Endothelial cell of umbilical vein (primary cell): Measurements from ENCODE around the gene PRKG1. TPM values are rescaled to one million over a fixed set of nuclear protein-coding genes. Genes with fewer than 3 reads are reported as not detected.

Experiments used
- BruUV-seq: library from RNA; stranded (reverse); fragments of 400-500 nt; replicated peaks from 2 replicates; lab custom pipeline; 2021; lab: Mats Ljungman, UMichigan
- CTCF ChIA-PET: fragments of 300-600, 350-600 bp; sonication (Branson Sonifier 250); formaldehyde crosslinking; loops from one replicate; lab custom pipeline; 2021; ENCODE audit warnings: antibody characterized with exemption, inconsistent platforms; lab: Charles Lee
- POLR2A ChIA-PET: fragments of 300-600, 350-600 bp; sonication (Branson Sonifier 250); formaldehyde crosslinking; loops from one replicate; lab custom pipeline; 2021; ENCODE audit warnings: antibody characterized with exemption, inconsistent platforms; lab: Charles Lee
- DNase-seq: peaks from one replicate; pipeline ENCODE4 v3.0.0-alpha.2; 2011; ENCODE audit warnings: low read depth, low spot score
- FAIRE-seq: peaks from 2 replicates; lab custom pipeline; 2011; peaks lifted over from hg19 to GRCh38; lab: Jason Lieb, UNC
- H2AFZ ChIP-seq: 2 replicates; pipeline ENCODE4 v1.6.0; 2012; ENCODE audit warnings: low read depth, low read length, control low read depth, inconsistent platforms
- H3K27ac ChIP-seq: 2 replicates; pipeline ENCODE4 v1.5.1; 2011; ENCODE audit warnings: low read depth, mild to moderate bottlenecking, control low read depth, low read length, moderate library complexity; ENCODE audit not compliant: insufficient read depth
- H3K27me3 ChIP-seq, 2 experiments: 2 replicates each; pipeline versions ENCODE4 v1.6.0 to v1.6.1; 2011; ENCODE audit warnings: low read length in 2 of 2, mixed read lengths in 1 of 2; ENCODE audit not compliant: control insufficient read depth in 2 of 2, insufficient read depth in 2 of 2
- H3K36me3 ChIP-seq, 2 experiments: 2 replicates in 1 of 2; 3 replicates in 1 of 2; pipeline ENCODE4 v1.5.1; 2011; ENCODE audit warnings: low read length in 2 of 2, mild to moderate bottlenecking in 1 of 2, moderate library complexity in 1 of 2; ENCODE audit not compliant: control insufficient read depth in 2 of 2, insufficient read depth in 2 of 2; ENCODE audit errors: extremely low read depth in 1 of 2
- H3K4me1 ChIP-seq: 3 replicates; pipeline ENCODE4 v1.5.1; 2011; ENCODE audit warnings: mild to moderate bottlenecking, low read length; ENCODE audit not compliant: control insufficient read depth, insufficient read depth; ENCODE audit errors: extremely low read depth
- H3K4me2 ChIP-seq: 2 replicates; pipeline ENCODE4 v1.6.1; 2011; ENCODE audit warnings: low read length, control low read depth, mixed read lengths; ENCODE audit not compliant: insufficient read depth
- H3K4me3 ChIP-seq, 3 experiments: fragments of 200-600 bp in 1 of 3; sonication (generic), shearing (Covaris generic) in 1 of 3; replicated peaks in 1 of 3; 2 replicates each; pipeline ENCODE4 v1.5.1; 2011 to 2016; ENCODE audit warnings: control low read depth in 3 of 3, low read length in 3 of 3, mild to moderate bottlenecking in 2 of 3, inconsistent platforms in 1 of 3, low read depth in 1 of 3, moderate library complexity in 1 of 3; ENCODE audit not compliant: insufficient read depth in 1 of 3
- H3K79me2 ChIP-seq: 2 replicates; pipeline ENCODE4 v1.6.0; 2012; ENCODE audit warnings: low read length, inconsistent platforms; ENCODE audit not compliant: control insufficient read depth, insufficient read depth
- H3K9ac ChIP-seq: replicated peaks from 2 replicates; pipeline ENCODE3; 2011; ENCODE audit warnings: low read length, control low read depth; ENCODE audit not compliant: insufficient read depth; ENCODE audit errors: extremely low read depth
- H3K9me1 ChIP-seq: replicated peaks from 3 replicates; pipeline ENCODE4 v1.6.0; 2011; ENCODE audit warnings: mild to moderate bottlenecking, low read length; ENCODE audit not compliant: control insufficient read depth, insufficient read depth; ENCODE audit errors: extremely low read depth
- H3K9me3 ChIP-seq: replicated peaks from 2 replicates; pipeline ENCODE4 v1.5.1; 2012; ENCODE audit warnings: low read length, inconsistent platforms; ENCODE audit not compliant: control insufficient read depth, insufficient read depth
- H4K20me1 ChIP-seq: replicated peaks from 2 replicates; pipeline ENCODE3; 2011; ENCODE audit warnings: mild to moderate bottlenecking, low read length; ENCODE audit not compliant: control insufficient read depth, insufficient read depth; ENCODE audit errors: extremely low read depth
- CTCF ChIP-seq, 2 donors: IDR thresholded peaks; 1 replicate in 1 of 2; 2 replicates in 1 of 2; pipeline ENCODE4 v1.5.1; 2011; ENCODE audit warnings: low read length in 2 of 2, mild to moderate bottlenecking in 2 of 2, moderate library complexity in 2 of 2, control low read depth in 1 of 2, inconsistent platforms in 1 of 2, low read depth in 1 of 2; ENCODE audit not compliant: insufficient read depth in 1 of 2; ENCODE audit errors: extremely low read depth in 1 of 2
- EZH2 ChIP-seq: IDR thresholded peaks from 2 replicates; pipeline ENCODE4 v1.6.1; 2012; ENCODE audit warnings: borderline replicate concordance, low read depth, mild to moderate bottlenecking, moderate library complexity, low read length, inconsistent platforms; ENCODE audit not compliant: severe bottlenecking
- FOS ChIP-seq: IDR thresholded peaks from 2 replicates; pipeline ENCODE4 v1.6.1; 2011; ENCODE audit warnings: mild to moderate bottlenecking, low read length, moderate library complexity, borderline replicate concordance; ENCODE audit not compliant: insufficient read depth
- GATA2 ChIP-seq: IDR thresholded peaks from 2 replicates; pipeline ENCODE4 v1.7.0; 2011; ENCODE audit warnings: low read depth, mild to moderate bottlenecking, moderate library complexity, mixed read lengths, low read length; ENCODE audit not compliant: insufficient read length, insufficient read depth
- JUN ChIP-seq: IDR thresholded peaks from 2 replicates; pipeline ENCODE4 v1.6.1; 2011; ENCODE audit warnings: borderline replicate concordance, low read depth; ENCODE audit not compliant: insufficient read length, insufficient read depth
- MAX ChIP-seq: IDR thresholded peaks from 2 replicates; pipeline ENCODE4 v1.6.1; 2011; ENCODE audit not compliant: insufficient read depth, insufficient read length
- MYC ChIP-seq: IDR thresholded peaks from one replicate; pipeline ENCODE4 v1.6.1; 2011; ENCODE audit warnings: mild to moderate bottlenecking, low read depth, low read length
- POLR2A ChIP-seq: IDR thresholded peaks from 2 replicates; pipeline ENCODE4 v1.6.1; 2012; ENCODE audit warnings: low read depth, mild to moderate bottlenecking, control low read depth, low read length
- POLR2AphosphoS5 ChIP-seq: IDR thresholded peaks from 2 replicates; pipeline ENCODE4 v1.6.1; 2012; ENCODE audit warnings: low read depth, mild to moderate bottlenecking, control low read depth, low read length, moderate library complexity; ENCODE audit not compliant: insufficient read depth
- dilution Hi-C: fragments of 300-500 bp; cut with MboI; formaldehyde crosslinking; loops from one replicate; pipeline ENCODE4 v1.15.0; 2019; ENCODE audit warnings: low sequenced_read_pairs; ENCODE audit not compliant: extremely low pct_ligation_motif_present
- intact Hi-C: fragments of 100-400 bp; cut with micrococcal nuclease; formaldehyde crosslinking; loops from one replicate; pipeline ENCODE4 v1.10.0; 2022
- polyA plus RNA-seq, 4 experiments: library from polyadenylated mRNA; depleted of rRNA in 3 of 4; stranded (reverse) in 3 of 4; unstranded in 1 of 4; fragments of >200 nt; gene quantifications; 2 replicates each; pipeline versions ENCODE4 v1.2.1 to v1.2.3, GENCODE V29; 2011 to 2012; ENCODE audit warnings: missing spikeins in 1 of 4
- total RNA-seq: library from RNA; stranded (reverse); gene quantifications from 2 replicates; pipeline ENCODE4 v1.2.3, GENCODE V29; 2021

The PRKG1 gene
- total and polyA plus RNA-seq, 2 donors (not counting 3 experiments of a cell fraction or from before 2014, with no cell fraction given) = 0.01 to 0.18 TPM

- no peaks in the 10 kb centered on the region for H3K79me2 ChIP-seq
- TF ChIP-seq MYC (no peak), GATA2 (no peak), POLR2AphosphoS5 (no peak), JUN (no peak), CTCF (IDR thresholded peaks at IDR 0.05; ENCODE audit: extremely low read depth in 1 of 2, insufficient read depth in 1 of 2, low read depth in 1 of 2, low read length in 2 of 2) (no peak), MAX (no peak), EZH2 (no peak), POLR2A (no peak), FOS (no peak)
- ChIA-PET POLR2A (no interaction called here), CTCF (interaction anchor here (0.6 kb wide), 1 partner anchor 35 kb away, joined by 4 read pairs; no protein-coding TSS in a partner anchor)
- BruUV-seq = no TSS peak
- H3K4me2 ChIP-seq = no peak overlapping the region
- H3K4me1 ChIP-seq = no peaks in the 10 kb centered on the region
- intact Hi-C loops (no loop called here), dilution Hi-C loops (no loop called here)
- DNase-seq (no peak), FAIRE-seq (no peak)
- no peak overlapping the region for H3K27ac ChIP-seq
- H3K36me3 ChIP-seq = no peaks in the 10 kb centered on the region
- H3K9ac ChIP-seq = no peak overlapping the region
- H3K9me1 ChIP-seq = no peaks in the 10 kb centered on the region
- no peak overlapping the region for H3K4me3 ChIP-seq
- no peaks in the 10 kb centered on the region for H4K20me1 ChIP-seq
- no peaks in the 10 kb centered on the region for H3K27me3 ChIP-seq
- no peaks in the 10 kb centered on the region for H3K9me3 ChIP-seq
- H2AFZ ChIP-seq = no peak overlapping the region
Observed at GRCh38 chr10:51792678-51793077, 718.4 kb downstream of the PRKG1 start.
